ENCODE measurements around the gene XXYLT1.

Gene XXYLT1

GRCh38 chr3:195036203-195036505, 234.8 kb downstream of the XXYLT1 start:
- no peak for DNase-seq

- DNase-seq, result no peak
Observed at GRCh38 chr3:195035345-195036202, 235.4 kb downstream of the XXYLT1 start.

- DNase-seq, result no peak
Observed at GRCh38 chr3:195034541-195034940, 236.4 kb downstream of the XXYLT1 start.

GRCh38 chr3:195034101-195034500, 236.9 kb downstream of the XXYLT1 start:
- DNase-seq, result no peak

GRCh38 chr3:195033531-195034091, 237.3 kb downstream of the XXYLT1 start:
- no peak for DNase-seq

- no peak for DNase-seq
Observed at GRCh38 chr3:195032955-195033354, 238.0 kb downstream of the XXYLT1 start.

GRCh38 chr3:195032106-195032759, 238.7 kb downstream of the XXYLT1 start:
- no peak for DNase-seq

GRCh38 chr3:195031574-195032003, 239.4 kb downstream of the XXYLT1 start:
- DNase-seq, result no peak

- DNase-seq, result no peak
Observed at GRCh38 chr3:195030791-195031321, 240.1 kb downstream of the XXYLT1 start.

- no peak for DNase-seq
Observed at GRCh38 chr3:195028877-195029606, 241.9 kb downstream of the XXYLT1 start.

GRCh38 chr3:195025884-195026200, 245.1 kb downstream of the XXYLT1 start:
- no peak for DNase-seq

- peak; percentile 43 for DNase-seq
Observed at GRCh38 chr3:195025056-195025883, 245.7 kb downstream of the XXYLT1 start.

- no peak for DNase-seq
Observed at GRCh38 chr3:195023989-195024388, 247.0 kb downstream of the XXYLT1 start.

- DNase-seq, result peak; percentile 29
Observed at GRCh38 chr3:195023576-195023975, 247.4 kb downstream of the XXYLT1 start.

GRCh38 chr3:195021692-195022091, 249.3 kb downstream of the XXYLT1 start:
- no peak for DNase-seq

- no peak for DNase-seq
Observed at GRCh38 chr3:195020921-195021320, 250.0 kb downstream of the XXYLT1 start.

- no peak for DNase-seq
Observed at GRCh38 chr3:195020185-195020584, 250.8 kb downstream of the XXYLT1 start.

- DNase-seq, result no peak
Observed at GRCh38 chr3:195019335-195019734, 251.6 kb downstream of the XXYLT1 start.

All from MV-4-11 (cell line).